ENCODE measurements around the gene ATG16L2.

- TF ChIP-seq TAF1 (IDR thresholded peaks at IDR 0.05; ENCODE audit: borderline replicate concordance, low read depth, low read length) (no peak), TARDBP (IDR thresholded peaks at IDR 0.05; ENCODE audit: borderline replicate concordance) (no peak), BACH1 (IDR thresholded peaks at IDR 0.05; ENCODE audit: borderline replicate concordance) (no peak), EP300 (IDR thresholded peaks at IDR 0.05; ENCODE audit: borderline replicate concordance in 1 of 2, control insufficient read depth in 1 of 2, low read depth in 2 of 2, low read length in 2 of 2) (no peak), GATAD2B (conservative IDR thresholded peaks at IDR 0.05; ENCODE audit: low read depth) (no peak), JUND (IDR thresholded peaks at IDR 0.05; ENCODE audit: low read depth, low read length) (no peak), MXI1 (IDR thresholded peaks at IDR 0.05; ENCODE audit: low read depth, low read length) (no peak), PAX8 (IDR thresholded peaks at IDR 0.05) (no peak), CTCF (IDR thresholded peaks at IDR 0.05 in 2 of 3, conservative IDR thresholded peaks at IDR 0.05 in 1 of 3; ENCODE audit: control insufficient read depth in 2 of 3, extremely low read depth in 1 of 3, insufficient read depth in 1 of 3, low read depth in 3 of 3, low read length in 3 of 3) (no peak), MYC (IDR thresholded peaks at IDR 0.05; ENCODE audit: insufficient read depth, insufficient read length, insufficient replicate concordance, low read length, severe bottlenecking) (no peak), ESRRA (IDR thresholded peaks at IDR 0.05; ENCODE audit: low read length) (no peak)
Observed at GRCh38 chr11:72781313-72782080, 32.7 kb upstream of the ATG16L2 start.
